Pancreas (tissue), 10 donors: ENCODE results near the gene SCN5A. TPM values are rescaled to one million over a fixed set of nuclear protein-coding genes. Genes with fewer than 3 reads are reported as not detected.

Source experiments
- ATAC-seq, 4 donors: fragments of 200-7000 bp; cut with Tn5 transposase; one replicate each; pipeline versions ENCODE4 v1.8.0 to v1.9.1; 2020; ENCODE audit warnings: mild to moderate bottlenecking in 4 of 4, moderate library complexity in 4 of 4
- DNase-seq, 6 donors: peaks; one replicate each; pipeline ENCODE4 v3.0.0-alpha.2; 2020
- FAIRE-seq: peaks from 2 replicates; lab custom pipeline; 2012; peaks lifted over from hg19 to GRCh38; lab: Jason Lieb, UNC
- H3K27ac ChIP-seq, 4 donors: fragments of 200-600 bp; sonication (generic); 1 replicate in 3 of 4; 2 replicates in 1 of 4; pipeline versions ENCODE4 v1.5.0 to v1.8.0; 2020
- H3K27me3 ChIP-seq, 4 donors: fragments of 200-600 bp; one replicate each; pipeline ENCODE4 v1.8.0; 2021
- H3K36me3 ChIP-seq, 3 donors: fragments of 200-600 bp; sonication (generic) in 1 of 3; one replicate each; pipeline versions ENCODE4 v1.5.0 to v1.8.0; 2020 to 2021
- H3K4me1 ChIP-seq, 3 donors: fragments of 200-600 bp; one replicate each; pipeline ENCODE4 v1.8.0; 2021
- H3K4me3 ChIP-seq, 4 donors: fragments of 200-600 bp; sonication (generic) in 2 of 4; one replicate each; pipeline versions ENCODE4 v1.5.0 to v1.8.0; 2020 to 2021
- H3K9me3 ChIP-seq, 4 donors: fragments of 200-600 bp; one replicate each; pipeline ENCODE4 v1.8.0; 2021
- WGBS, 2 donors: extraction: QIAGEN DNeasy Blood & Tissue Kit; methylation state at CpG; one replicate each; pipeline ENCODE4 v1.1.7; 2013; 5-methylcytosine and 5-hydroxymethylcytosine counted together
- intact Hi-C, 3 donors: fragments of 100-400 bp; cut with DNase I; formaldehyde crosslinking; loops; one replicate each; pipeline versions ENCODE4 v1.11.1 to v1.14.2; 2022
- polyA plus RNA-seq, 2 donors: library from polyadenylated mRNA; stranded (reverse); fragments of 200-250 nt; gene quantifications; one replicate each; pipeline ENCODE4 v1.2.3, GENCODE V29; 2013
- total RNA-seq, 6 donors: library from RNA; stranded (reverse); fragmentation: NEBNext Ultra II Directional in 4 of 6; extraction: Animal tissue kit (Norgen Biotek cat#: 25700) in 4 of 6; gene quantifications; one replicate each; pipeline versions ENCODE4 v1.2.1 to v1.2.4, GENCODE V29; 2021 to 2023
- TF ChIP-seq, protein P1 (sequence below), 4 donors: fragments of 200-600 bp; sonication (generic) in 3 of 4; IDR thresholded peaks; one replicate each; pipeline versions ENCODE4 v1.5.0 to v1.8.0; 2021; ENCODE audit warnings: antibody characterized with exemption in 4 of 4
- donor health status: healthy with polysubstance abuse.
- donor health status: DM: no; HTN: no; CAD: no; lungs with moderate emphysema.
- donor health status: DM: no; HTN: no; CAD: no.
- donor health status: control.
- donor health status: control.
- donor health status: Bipolar disorder and iron deficiency.
- donor health status: DM: yes; HTN: yes; CAD: no.
- donor health status: DM: no; HTN: no; CAD: no.
- donor health status: DM: no; HTN: no; CAD: no.
- donor health status: DM: yes; HTN: yes; CAD: no.

The SCN5A gene
- total and polyA plus RNA-seq, 8 donors: 0.07 to 0.39 (median 0.26) TPM; not detected in 1

DNA sequence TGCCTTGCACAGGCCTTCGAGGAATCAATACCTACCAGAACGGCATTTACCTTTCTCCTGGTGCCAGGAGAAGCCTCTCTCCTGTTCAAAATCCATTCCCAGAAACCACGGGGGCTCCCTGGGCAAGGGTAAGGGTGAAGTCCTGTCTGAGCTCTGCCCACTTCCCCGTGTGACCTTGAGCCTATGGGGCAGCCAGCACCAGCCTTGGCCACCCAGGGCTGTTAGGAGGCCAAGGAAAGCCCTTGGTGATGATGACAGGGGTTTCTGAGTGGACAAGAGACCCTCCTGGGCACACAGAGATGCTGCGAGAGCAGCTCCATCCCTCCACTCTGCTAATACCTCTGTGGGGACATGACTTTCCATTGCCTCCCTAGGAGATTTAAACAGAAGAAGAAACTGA is 5.9 kb downstream of the SCN5A start:
- Histone ChIP-seq H3K27ac (no peak overlapping the region), H3K9me3 (no peaks in the 10 kb centered on the region), H3K36me3 (no peaks in the 10 kb centered on the region), H3K4me1 (no peaks in the 10 kb centered on the region), H3K4me3 (no peak overlapping the region), H3K27me3 (peaks cover 0 to 12% (median 0%) of the 10 kb centered on the region in 4 donors)
- intact Hi-C loops: loop anchor here in 1 of 3 donors (5.0 kb wide), 1 partner anchor 121 kb away; no protein-coding TSS in a partner anchor
- no peak for ATAC-seq
- TF ChIP-seq, protein P1, sequence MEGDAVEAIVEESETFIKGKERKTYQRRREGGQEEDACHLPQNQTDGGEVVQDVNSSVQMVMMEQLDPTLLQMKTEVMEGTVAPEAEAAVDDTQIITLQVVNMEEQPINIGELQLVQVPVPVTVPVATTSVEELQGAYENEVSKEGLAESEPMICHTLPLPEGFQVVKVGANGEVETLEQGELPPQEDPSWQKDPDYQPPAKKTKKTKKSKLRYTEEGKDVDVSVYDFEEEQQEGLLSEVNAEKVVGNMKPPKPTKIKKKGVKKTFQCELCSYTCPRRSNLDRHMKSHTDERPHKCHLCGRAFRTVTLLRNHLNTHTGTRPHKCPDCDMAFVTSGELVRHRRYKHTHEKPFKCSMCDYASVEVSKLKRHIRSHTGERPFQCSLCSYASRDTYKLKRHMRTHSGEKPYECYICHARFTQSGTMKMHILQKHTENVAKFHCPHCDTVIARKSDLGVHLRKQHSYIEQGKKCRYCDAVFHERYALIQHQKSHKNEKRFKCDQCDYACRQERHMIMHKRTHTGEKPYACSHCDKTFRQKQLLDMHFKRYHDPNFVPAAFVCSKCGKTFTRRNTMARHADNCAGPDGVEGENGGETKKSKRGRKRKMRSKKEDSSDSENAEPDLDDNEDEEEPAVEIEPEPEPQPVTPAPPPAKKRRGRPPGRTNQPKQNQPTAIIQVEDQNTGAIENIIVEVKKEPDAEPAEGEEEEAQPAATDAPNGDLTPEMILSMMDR (IDR thresholded peaks at IDR 0.05): no peak
- FAIRE-seq: no peak
- 54 to 62% methylated on average over 5 of the region's 5 CpGs for WGBS, 2 donors
- DNase-seq: no peak

DNA sequence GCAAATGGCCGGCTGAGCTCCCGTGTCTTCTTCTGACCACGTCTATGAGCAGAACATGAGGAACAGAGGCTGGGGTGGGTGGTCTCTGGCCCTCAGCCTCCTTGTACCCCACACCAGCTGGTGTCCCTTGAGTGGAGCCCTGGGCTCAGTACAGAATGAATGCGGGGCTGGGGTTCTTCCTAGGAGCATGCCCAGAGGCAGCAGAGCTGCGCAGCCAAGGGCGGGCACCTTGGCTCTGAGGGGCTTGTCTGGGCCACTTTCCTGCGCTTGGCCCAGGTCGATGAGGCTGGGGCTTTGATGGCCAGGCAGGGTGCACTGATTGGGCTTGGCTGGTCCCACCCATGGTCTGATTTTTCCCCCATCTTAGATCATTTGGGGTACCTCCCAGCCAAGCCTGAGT is 6.4 kb downstream of the SCN5A start:
- WGBS, 2 donors: 80 to 82% methylated on average over 8 of the region's 8 CpGs
- no peak for FAIRE-seq
- no peak overlapping the region for H3K4me3 ChIP-seq
- H3K36me3 ChIP-seq: no peaks in the 10 kb centered on the region
- ATAC-seq: no peak
- H3K4me1 ChIP-seq: no peaks in the 10 kb centered on the region
- peaks cover 0 to 7% (median 0%) of the 10 kb centered on the region in 4 donors for H3K27me3 ChIP-seq
- no peaks in the 10 kb centered on the region for H3K9me3 ChIP-seq
- DNase-seq: no peak
- intact Hi-C loops: loop anchor here in 1 of 3 donors (5.0 kb wide), 1 partner anchor 121 kb away; no protein-coding TSS in a partner anchor
- TF ChIP-seq, protein P1 (IDR thresholded peaks at IDR 0.05): no peak
- H3K27ac ChIP-seq: no peak overlapping the region

DNA sequence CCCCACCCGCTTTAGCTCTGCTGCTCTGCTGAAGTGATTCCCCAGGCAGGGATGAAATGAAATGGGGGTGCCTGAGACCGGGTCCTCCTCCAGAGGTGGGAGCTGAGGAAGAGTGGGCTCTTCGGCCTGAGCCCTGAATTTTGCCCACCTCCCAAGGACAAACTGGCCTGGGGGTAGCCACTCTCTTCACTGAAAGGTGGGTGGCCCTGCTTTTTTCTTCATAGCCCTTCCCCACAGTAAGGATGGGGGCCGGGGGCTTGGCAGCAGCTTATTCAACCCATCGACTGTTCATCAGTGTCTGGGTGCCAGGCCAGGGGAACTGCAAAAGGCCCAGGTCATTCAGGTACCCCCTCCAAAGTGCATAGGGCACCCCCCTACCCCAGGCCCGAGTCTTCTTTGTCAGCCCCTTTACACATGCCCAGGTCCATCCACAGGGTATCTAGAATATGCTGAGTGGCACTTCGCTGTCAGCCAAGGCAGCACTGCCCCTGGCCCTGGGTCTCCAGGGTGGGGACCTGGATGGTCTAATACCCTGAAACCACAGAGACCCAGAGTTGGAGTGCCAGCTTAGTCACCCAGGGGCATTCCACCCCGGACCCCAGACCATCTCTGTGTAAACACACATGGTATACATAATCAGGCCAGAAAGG is 7.9 kb downstream of the SCN5A start:
- no peaks in the 10 kb centered on the region for H3K9me3 ChIP-seq
- FAIRE-seq (no peak), ATAC-seq (no peak), DNase-seq (no peak)
- no peak overlapping the region for H3K4me3 ChIP-seq
- no peak overlapping the region for H3K27ac ChIP-seq
- H3K27me3 ChIP-seq: no peaks in the 10 kb centered on the region
- no peaks in the 10 kb centered on the region for H3K36me3 ChIP-seq
- TF ChIP-seq, protein P1 (IDR thresholded peaks at IDR 0.05): no peak
- 56 to 68% methylated on average over 8 of the region's 8 CpGs for WGBS, 2 donors
- intact Hi-C loops: loop anchor here in 1 of 3 donors (5.0 kb wide), 1 partner anchor 119 kb away; no protein-coding TSS in a partner anchor
- no peaks in the 10 kb centered on the region for H3K4me1 ChIP-seq

DNA sequence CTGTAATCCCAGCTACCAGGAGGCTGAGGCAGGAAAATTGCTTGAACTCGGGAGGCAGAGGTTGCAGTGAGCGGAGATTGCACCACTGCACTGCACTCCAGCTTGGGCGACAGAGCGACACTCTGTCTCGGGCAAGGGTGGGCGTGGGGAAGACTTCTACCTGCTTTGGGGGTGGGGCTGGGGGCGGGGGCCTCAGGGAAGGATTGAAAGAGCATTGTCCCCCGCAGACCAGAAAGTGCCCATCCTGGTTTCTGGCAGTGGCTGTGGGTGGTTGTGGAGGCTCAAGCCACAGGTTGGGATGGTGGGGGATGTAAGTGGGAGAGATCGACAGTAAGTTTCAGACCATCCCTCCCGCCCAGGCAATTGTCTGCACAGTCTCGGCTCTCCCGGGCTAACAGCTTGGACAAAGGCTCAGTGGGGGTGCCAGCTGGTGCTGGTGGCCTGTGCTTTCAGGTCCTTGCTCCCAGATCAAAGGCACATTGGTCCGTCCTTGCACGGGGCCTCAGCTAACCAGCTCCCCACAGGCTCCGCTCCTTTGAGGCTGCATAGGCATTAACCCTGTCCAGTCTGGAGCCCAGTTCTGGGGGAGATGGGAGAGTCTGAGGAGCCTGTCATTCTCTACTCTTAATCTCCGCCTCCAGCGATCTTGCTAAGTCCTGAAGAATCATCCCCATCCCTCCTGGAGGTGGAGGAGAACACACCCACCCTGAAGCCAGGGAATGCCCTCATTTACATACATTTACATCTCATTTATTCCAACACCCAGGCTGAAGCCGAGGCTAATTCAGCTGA is 8.6 kb downstream of the SCN5A start:
- TF ChIP-seq, protein P1 (IDR thresholded peaks at IDR 0.05): no peak
- H3K27me3 ChIP-seq: no peaks in the 10 kb centered on the region
- no peaks in the 10 kb centered on the region for H3K4me1 ChIP-seq
- DNase-seq (no peak), ATAC-seq (no peak), FAIRE-seq (no peak)
- intact Hi-C loops: loop anchor here in 1 of 3 donors (5.0 kb wide), 1 partner anchor 119 kb away; no protein-coding TSS in a partner anchor
- no peaks in the 10 kb centered on the region for H3K36me3 ChIP-seq
- H3K4me3 ChIP-seq: no peak overlapping the region
- no peak overlapping the region for H3K27ac ChIP-seq
- H3K9me3 ChIP-seq: no peaks in the 10 kb centered on the region
- WGBS, 2 donors: 57 to 63% methylated on average over 18 of the region's 18 CpGs
